HepG2 (cell line): ENCODE data around the gene MAPK11. TPM values are rescaled to one million over a fixed set of nuclear protein-coding genes. Genes with fewer than 3 reads are reported as not detected.

Experiments used
- ATAC-seq: fragments of 200-7000 bp; cut with Tn5 transposase; 3 replicates; pipeline ENCODE4 v1.9.1; 2020; ENCODE audit warnings: mild to moderate bottlenecking, moderate library complexity
- BruUV-seq: library from RNA; stranded (reverse); fragments of 400-500 nt; replicated peaks from 2 replicates; lab custom pipeline; 2021; lab: Mats Ljungman, UMichigan
- CTCF ChIA-PET: fragments of 300-600 bp; formaldehyde crosslinking; extraction: SDS; loops from one replicate; lab custom pipeline; 2021; ENCODE audit warnings: low total read pairs, inconsistent platforms, low intra/inter-chr PET ratio; lab: Yijun Ruan, JAX
- POLR2A ChIA-PET: fragments of 350-600 bp; sonication (Branson Sonifier 250); formaldehyde crosslinking; loops from one replicate; lab custom pipeline; 2020; ENCODE audit warnings: antibody characterized with exemption, inconsistent platforms; lab: Yijun Ruan, JAX
- DNase-seq: peaks from one replicate; pipeline ENCODE4 v3.0.0-alpha.2; 2015; ENCODE audit warnings: low spot score
- FAIRE-seq: peaks from 3 replicates; lab custom pipeline; 2011; peaks lifted over from hg19 to GRCh38; lab: Jason Lieb, UNC
- H2AFZ ChIP-seq: one replicate; pipeline ENCODE4 v1.6.1; 2011; ENCODE audit warnings: low read length, inconsistent platforms
- H3K27ac ChIP-seq: fragments of 300-600 bp; 3 replicates; pipeline ENCODE4 v1.8.0; 2011; ENCODE audit warnings: mixed run types, mild to moderate bottlenecking, mixed read lengths, low read length, inconsistent platforms; ENCODE audit not compliant: insufficient read depth; ENCODE audit errors: extremely low read length
- H3K27me3 ChIP-seq, 2 experiments: fragments of 200-600 bp in 1 of 2; 2 replicates in 1 of 2; 3 replicates in 1 of 2; pipeline versions ENCODE4 v1.6.0 to v1.8.0; 2011; ENCODE audit warnings: low read length in 2 of 2, mild to moderate bottlenecking in 2 of 2, moderate library complexity in 2 of 2, inconsistent platforms in 1 of 2; ENCODE audit not compliant: insufficient read depth in 2 of 2, control insufficient read depth in 1 of 2
- H3K36me3 ChIP-seq, 2 experiments: fragments of 200-600 bp in 1 of 2; replicated peaks in 1 of 2; 2 replicates in 1 of 2; 3 replicates in 1 of 2; pipeline versions ENCODE4 v1.5.1 to v1.8.0; 2011; ENCODE audit warnings: low read length in 2 of 2, inconsistent platforms in 1 of 2; ENCODE audit not compliant: insufficient read depth in 2 of 2, control insufficient read depth in 1 of 2
- H3K4me1 ChIP-seq: 2 replicates; pipeline ENCODE4 v1.5.1; 2012; ENCODE audit warnings: low read length, inconsistent platforms; ENCODE audit not compliant: insufficient read depth
- H3K4me2 ChIP-seq: 2 replicates; pipeline ENCODE4 v1.6.0; 2011; ENCODE audit warnings: low read depth, low read length, inconsistent platforms
- H3K4me3 ChIP-seq, 3 experiments: fragments of 200-600 bp in 1 of 3; sonication (generic), shearing (Covaris generic) in 1 of 3; replicated peaks in 1 of 3; 2 replicates each; pipeline ENCODE4 v1.5.1; 2011 to 2016; ENCODE audit warnings: low read length in 3 of 3, inconsistent platforms in 2 of 3, low read depth in 2 of 3, mild to moderate bottlenecking in 2 of 3, control low read depth in 1 of 3, mixed read lengths in 1 of 3; ENCODE audit not compliant: insufficient read depth in 1 of 3
- H3K79me2 ChIP-seq: one replicate; pipeline ENCODE4 v1.6.1; 2011; ENCODE audit warnings: low read length, inconsistent platforms; ENCODE audit not compliant: insufficient read depth
- H3K9ac ChIP-seq: 2 replicates; pipeline ENCODE4 v1.6.0; 2011; ENCODE audit warnings: mild to moderate bottlenecking, low read depth, low read length, inconsistent platforms; ENCODE audit not compliant: insufficient read depth
- H3K9me3 ChIP-seq: 2 replicates; pipeline ENCODE4 v1.5.1; 2012; ENCODE audit warnings: mild to moderate bottlenecking, low read length
- H4K20me1 ChIP-seq: 2 replicates; pipeline ENCODE4 v1.6.0; 2011; ENCODE audit warnings: inconsistent platforms, mild to moderate bottlenecking, low read length, moderate library complexity; ENCODE audit not compliant: insufficient read depth
- EHMT2 ChIP-seq: fragments of 200-600 bp; sonication (generic); IDR thresholded peaks from 2 replicates; pipeline ENCODE4 v1.7.0; 2017; ENCODE audit warnings: antibody characterized with exemption, low read depth, low read length, borderline replicate concordance
- ISL2 ChIP-seq: sonication (generic); formaldehyde crosslinking; IDR thresholded peaks from 2 replicates; pipeline ENCODE4 v1.5.0; 2020; ENCODE audit warnings: missing genetic modification reagents
- MAFG ChIP-seq: sonication (generic); formaldehyde crosslinking; IDR thresholded peaks from 2 replicates; pipeline ENCODE4 v1.5.1; 2020; ENCODE audit warnings: mild to moderate bottlenecking, missing genetic modification reagents
- RARA ChIP-seq: IDR thresholded peaks from 2 replicates; pipeline ENCODE4 v1.6.1; 2016; ENCODE audit warnings: missing genetic modification reagents, missing compliant biosample characterization
- RBM39 ChIP-seq: fragments of 200-400 bp; formaldehyde crosslinking; IDR thresholded peaks from one replicate; pipeline ENCODE4 v1.6.1; 2018; ENCODE audit warnings: antibody characterized with exemption, mild to moderate bottlenecking, low read depth, low read length; ENCODE audit not compliant: poor library complexity, severe bottlenecking
- TRAFD1 ChIP-seq: sonication (generic); formaldehyde crosslinking; IDR thresholded peaks from 2 replicates; pipeline ENCODE4 v1.5.1; 2020; ENCODE audit warnings: missing genetic modification reagents, mild to moderate bottlenecking, borderline replicate concordance
- ZNF224 ChIP-seq: sonication (generic); formaldehyde crosslinking; IDR thresholded peaks from 2 replicates; pipeline ENCODE4 v1.5.0; 2020; ENCODE audit warnings: mild to moderate bottlenecking, missing genetic modification reagents
- ZNF549 ChIP-seq: sonication (generic); formaldehyde crosslinking; IDR thresholded peaks from 2 replicates; pipeline ENCODE4 v1.5.0; 2020; ENCODE audit warnings: missing genetic modification reagents
- ZNF749 ChIP-seq: sonication (generic); formaldehyde crosslinking; IDR thresholded peaks from 2 replicates; pipeline ENCODE4 v1.8.0; 2022; ENCODE audit warnings: mild to moderate bottlenecking, missing genetic modification reagents, moderate library complexity, borderline replicate concordance
- ZNF780A ChIP-seq: sonication (generic); formaldehyde crosslinking; IDR thresholded peaks from 2 replicates; pipeline ENCODE4 v1.8.0; 2022; ENCODE audit warnings: mild to moderate bottlenecking, missing genetic modification reagents, moderate library complexity
- ZNF839 ChIP-seq: sonication (generic); formaldehyde crosslinking; IDR thresholded peaks from 2 replicates; pipeline ENCODE4 v1.4.0; 2020; ENCODE audit warnings: missing genetic modification reagents, mild to moderate bottlenecking, borderline replicate concordance
- WGBS: methylation state at CpG from one replicate; pipeline ENCODE4 v1.1.6; 2017; ENCODE audit warnings: low lambda C conversion rate; 5-methylcytosine and 5-hydroxymethylcytosine counted together
- in situ Hi-C: cut with HindIII; loops from 2 replicates; pipeline ENCODE4 v1.10.0; 2017; ENCODE audit warnings: low pct_unique_long_range_greater_than_20kb; ENCODE audit not compliant: extremely low pct_ligation_motif_present
- intact Hi-C: fragments of 100-400 bp; cut with micrococcal nuclease; formaldehyde crosslinking; loops from one replicate; pipeline ENCODE4 v1.10.0; 2022; ENCODE audit not compliant: unreplicated experiment
- polyA plus RNA-seq, 8 experiments: library from polyadenylated mRNA; depleted of rRNA in 3 of 8; stranded (reverse) in 7 of 8; unstranded in 1 of 8; fragments of >200 nt; fragmentation: Illumina TruSeq in 4 of 8; extraction: Trizol in 4 of 8; gene quantifications; 2 replicates each; pipeline versions ENCODE4 v1.2.1 to v1.2.3, GENCODE V29; 2011 to 2016; ENCODE audit warnings: low read depth in 4 of 8, missing spikeins in 1 of 8, mixed read lengths in 1 of 8; ENCODE audit not compliant: insufficient read depth in 1 of 8
- total RNA-seq, 5 experiments: library from RNA; depleted of rRNA; stranded (reverse); fragments of >200 nt; fragmentation: Illumina TruSeq; extraction: Trizol; gene quantifications; 2 replicates each; pipeline ENCODE4 v1.2.3, GENCODE V29; 2016; ENCODE audit warnings: low read depth in 1 of 5
- TF ChIP-seq, protein P1 (sequence below): sonication (generic); formaldehyde crosslinking; IDR thresholded peaks from 2 replicates; pipeline ENCODE4 v1.5.0; 2020; ENCODE audit warnings: mild to moderate bottlenecking, missing genetic modification reagents
- TF ChIP-seq, protein P2 (sequence below): sonication (generic); formaldehyde crosslinking; IDR thresholded peaks from 2 replicates; pipeline ENCODE4 v1.5.0; 2020; ENCODE audit warnings: mild to moderate bottlenecking, missing genetic modification reagents

Gene MAPK11
- total and polyA plus RNA-seq, 2 of the 13 experiments (the other 11 are each of a cell fraction or from before 2014, with no cell fraction given): 0.15 to 0.17 TPM

- TF ChIP-seq RBM39 (peak; percentile 49), MAFG (CRISPR knock-in tag) (no peak), ZNF549 (CRISPR knock-in tag) (no peak), ZNF839 (CRISPR knock-in tag) (no peak), EHMT2 (no peak), ISL2 (CRISPR knock-in tag) (no peak)
Observed at GRCh38 chr22:50294319-50294656, 24.1 kb upstream of the MAPK11 start (continued).

DNA sequence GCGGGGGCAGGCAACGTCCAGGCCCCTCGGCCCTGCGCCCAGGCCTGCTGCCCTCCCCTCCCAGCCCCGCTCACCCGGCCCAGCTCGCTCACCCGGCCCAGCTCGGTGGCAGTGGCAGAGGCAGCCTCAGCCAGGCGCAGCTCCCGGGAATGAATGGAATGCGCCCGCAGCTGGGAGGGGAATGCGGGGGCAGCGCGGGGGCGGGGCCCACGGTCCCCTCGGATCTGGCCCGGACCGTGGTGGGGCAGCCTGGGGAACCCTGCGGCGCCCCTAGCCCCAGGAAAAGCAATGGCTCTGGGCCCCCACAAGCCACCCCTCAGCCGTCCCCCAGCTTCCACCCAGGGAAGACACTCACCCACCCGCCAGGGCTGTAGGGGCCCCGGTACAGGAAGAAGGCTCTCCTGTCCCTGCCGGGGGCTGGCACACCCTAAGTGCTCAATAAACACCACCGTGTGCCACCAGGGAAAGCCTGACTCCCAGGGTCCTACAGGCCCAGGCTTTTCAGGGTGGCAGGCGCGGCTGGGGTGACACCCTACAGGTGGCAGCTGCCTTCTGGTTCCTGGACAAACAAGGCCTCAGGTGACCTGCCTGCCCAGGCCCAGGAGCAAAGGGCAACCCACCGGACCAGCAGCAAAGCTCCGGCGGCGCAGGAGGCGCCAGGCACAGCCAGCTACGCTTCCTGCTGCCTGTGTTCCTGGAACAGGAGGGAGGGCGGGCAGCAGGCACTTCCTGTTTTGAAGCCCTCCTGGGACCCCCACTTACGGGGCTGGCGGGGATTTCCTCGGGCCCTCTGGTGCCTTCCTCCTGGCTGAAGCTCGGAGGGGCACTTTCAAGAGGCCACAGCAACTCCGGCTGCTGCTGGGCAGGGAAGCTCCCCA is 23.5 kb upstream of the MAPK11 start:
- peaks cover 9% of the 10 kb centered on the region; the same call in 1 of the 2 replicates for H4K20me1 ChIP-seq
- no peaks in the 10 kb centered on the region for H3K9me3 ChIP-seq
- intact Hi-C loops: loop anchor here (2.0 to 10.0 kb wide), 3 partner anchors 15 to 869 kb away; partner anchors contain the start of gene DENND6B
- H3K4me3 ChIP-seq: peak overlapping the region; percentile 44 to 74 (median 73); a peak in 5 of 6 replicates
- no TSS peak for BruUV-seq
- in situ Hi-C loops: no loop called here
- H3K79me2 ChIP-seq: peaks cover 69% of the 10 kb centered on the region
- ChIA-PET POLR2A (interaction anchor here (0.7 to 4.8 kb wide), 25 partner anchors 11 to 353 kb away, joined by 3 to 126 read pairs (median 6); partner anchors contain the start of genes CHKB, DENND6B, HDAC10 and MAPK12), CTCF (interaction anchor here (1.2 to 2.3 kb wide), 2 partner anchors 17 to 33 kb away, joined by 9 to 10 read pairs; partner anchors contain the start of gene DENND6B)
- H3K4me2 ChIP-seq: peak overlapping the region; percentile 79
- H2AFZ ChIP-seq: no peak overlapping the region
- H3K27ac ChIP-seq: peak overlapping the region; percentile 94
- H3K4me1 ChIP-seq: peaks cover 65% of the 10 kb centered on the region
- peak overlapping the region; percentile 71 for H3K9ac ChIP-seq
- ATAC-seq (peak; percentile 77), DNase-seq (peak; percentile 87), FAIRE-seq (peak; percentile 61)
- no CpG with 5 or more reads among the region's 42 CpGs for WGBS
- no peaks in the 10 kb centered on the region for H3K27me3 ChIP-seq
- peaks cover 11 to 15% of the 10 kb centered on the region in 2 experiments; a peak in 4 of 5 replicates for H3K36me3 ChIP-seq
- TF ChIP-seq ZNF780A (CRISPR knock-in tag): no peak
- peak; percentile 84 for TF ChIP-seq RARA (CRISPR knock-in tag)
- TF ChIP-seq, protein P1, sequence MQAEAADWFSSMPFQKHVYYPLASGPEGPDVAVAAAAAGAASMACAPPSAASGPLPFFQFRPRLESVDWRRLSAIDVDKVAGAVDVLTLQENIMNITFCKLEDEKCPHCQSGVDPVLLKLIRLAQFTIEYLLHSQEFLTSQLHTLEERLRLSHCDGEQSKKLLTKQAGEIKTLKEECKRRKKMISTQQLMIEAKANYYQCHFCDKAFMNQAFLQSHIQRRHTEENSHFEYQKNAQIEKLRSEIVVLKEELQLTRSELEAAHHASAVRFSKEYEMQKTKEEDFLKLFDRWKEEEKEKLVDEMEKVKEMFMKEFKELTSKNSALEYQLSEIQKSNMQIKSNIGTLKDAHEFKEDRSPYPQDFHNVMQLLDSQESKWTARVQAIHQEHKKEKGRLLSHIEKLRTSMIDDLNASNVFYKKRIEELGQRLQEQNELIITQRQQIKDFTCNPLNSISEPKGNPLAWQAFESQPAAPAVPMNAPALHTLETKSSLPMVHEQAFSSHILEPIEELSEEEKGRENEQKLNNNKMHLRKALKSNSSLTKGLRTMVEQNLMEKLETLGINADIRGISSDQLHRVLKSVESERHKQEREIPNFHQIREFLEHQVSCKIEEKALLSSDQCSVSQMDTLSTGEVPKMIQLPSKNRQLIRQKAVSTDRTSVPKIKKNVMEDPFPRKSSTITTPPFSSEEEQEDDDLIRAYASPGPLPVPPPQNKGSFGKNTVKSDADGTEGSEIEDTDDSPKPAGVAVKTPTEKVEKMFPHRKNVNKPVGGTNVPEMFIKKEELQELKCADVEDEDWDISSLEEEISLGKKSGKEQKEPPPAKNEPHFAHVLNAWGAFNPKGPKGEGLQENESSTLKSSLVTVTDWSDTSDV: peak; percentile 65; the same call in 1 of the 2 replicates
- TF ChIP-seq, protein P2, sequence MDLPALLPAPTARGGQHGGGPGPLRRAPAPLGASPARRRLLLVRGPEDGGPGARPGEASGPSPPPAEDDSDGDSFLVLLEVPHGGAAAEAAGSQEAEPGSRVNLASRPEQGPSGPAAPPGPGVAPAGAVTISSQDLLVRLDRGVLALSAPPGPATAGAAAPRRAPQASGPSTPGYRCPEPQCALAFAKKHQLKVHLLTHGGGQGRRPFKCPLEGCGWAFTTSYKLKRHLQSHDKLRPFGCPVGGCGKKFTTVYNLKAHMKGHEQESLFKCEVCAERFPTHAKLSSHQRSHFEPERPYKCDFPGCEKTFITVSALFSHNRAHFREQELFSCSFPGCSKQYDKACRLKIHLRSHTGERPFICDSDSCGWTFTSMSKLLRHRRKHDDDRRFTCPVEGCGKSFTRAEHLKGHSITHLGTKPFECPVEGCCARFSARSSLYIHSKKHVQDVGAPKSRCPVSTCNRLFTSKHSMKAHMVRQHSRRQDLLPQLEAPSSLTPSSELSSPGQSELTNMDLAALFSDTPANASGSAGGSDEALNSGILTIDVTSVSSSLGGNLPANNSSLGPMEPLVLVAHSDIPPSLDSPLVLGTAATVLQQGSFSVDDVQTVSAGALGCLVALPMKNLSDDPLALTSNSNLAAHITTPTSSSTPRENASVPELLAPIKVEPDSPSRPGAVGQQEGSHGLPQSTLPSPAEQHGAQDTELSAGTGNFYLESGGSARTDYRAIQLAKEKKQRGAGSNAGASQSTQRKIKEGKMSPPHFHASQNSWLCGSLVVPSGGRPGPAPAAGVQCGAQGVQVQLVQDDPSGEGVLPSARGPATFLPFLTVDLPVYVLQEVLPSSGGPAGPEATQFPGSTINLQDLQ: peak; percentile 62; the same call in 1 of the 2 replicates
- no peak for TF ChIP-seq ZNF224
- TF ChIP-seq TRAFD1 (CRISPR knock-in tag): no peak
- peak; percentile 57; the same call in 1 of the 2 replicates for TF ChIP-seq ZNF749 (CRISPR knock-in tag)
